T1000 (cell line): ENCODE measurements around the gene COMT.
A peak's percentile ranks its signal among the peaks of the same experiment; 100 is the strongest.
"Not testable (repeated sequence)": the region's sequence is repeated elsewhere in the genome, so short reads cannot be mapped to it uniquely, and the experiment has no call there.

ENCODE experiments used
- DNase-seq: peaks from one replicate; lab custom pipeline; 2025; ENCODE audit warnings: mixed read lengths; lab: John Stamatoyannopoulos, UW

Gene COMT

DNA sequence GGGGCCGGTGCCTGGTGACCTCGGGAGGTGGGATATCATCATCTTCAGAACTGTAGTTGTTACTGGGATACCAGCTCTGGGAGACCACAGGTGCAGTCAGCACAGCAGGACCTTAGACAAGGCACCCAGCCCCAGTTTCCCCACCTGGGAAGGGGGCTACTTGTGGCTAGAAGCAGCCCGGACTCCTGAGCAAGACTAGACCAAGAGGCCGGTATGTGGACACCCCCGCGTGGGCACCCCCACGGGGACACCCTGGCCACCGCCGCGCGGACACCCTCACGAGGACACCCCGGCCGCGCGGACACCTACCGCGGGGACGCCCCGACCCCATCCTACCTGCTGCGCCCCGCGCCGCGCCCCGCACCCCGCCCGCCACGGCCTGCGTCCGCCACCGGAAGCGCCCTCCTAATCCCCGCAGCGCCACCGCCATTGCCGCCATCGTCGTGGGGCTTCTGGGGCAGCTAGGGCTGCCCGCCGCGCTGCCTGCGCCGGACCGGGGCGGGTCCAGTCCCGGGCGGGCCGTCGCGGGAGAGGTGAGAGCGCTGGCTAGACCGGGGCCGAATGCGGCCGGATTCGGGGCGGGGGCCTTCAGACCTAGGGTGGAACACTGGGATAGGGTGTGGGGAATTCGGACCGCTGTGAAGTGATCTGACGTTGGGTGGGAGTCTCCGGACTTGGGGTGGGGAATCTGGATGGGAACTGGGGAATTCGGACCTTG lies at the start of gene COMT, which contains the start of gene TXNRD2:
TSS of gene COMT (plus strand) at position 408 of the 718 bp plus-strand sequence. CDS start 20,755 bp downstream, outside the sequence.
TSS of gene TXNRD2 (minus strand) at position 454 of the 718 bp plus-strand sequence. CDS start at position 439, 15 bp downstream.
- peak; percentile 35 for DNase-seq

DNA sequence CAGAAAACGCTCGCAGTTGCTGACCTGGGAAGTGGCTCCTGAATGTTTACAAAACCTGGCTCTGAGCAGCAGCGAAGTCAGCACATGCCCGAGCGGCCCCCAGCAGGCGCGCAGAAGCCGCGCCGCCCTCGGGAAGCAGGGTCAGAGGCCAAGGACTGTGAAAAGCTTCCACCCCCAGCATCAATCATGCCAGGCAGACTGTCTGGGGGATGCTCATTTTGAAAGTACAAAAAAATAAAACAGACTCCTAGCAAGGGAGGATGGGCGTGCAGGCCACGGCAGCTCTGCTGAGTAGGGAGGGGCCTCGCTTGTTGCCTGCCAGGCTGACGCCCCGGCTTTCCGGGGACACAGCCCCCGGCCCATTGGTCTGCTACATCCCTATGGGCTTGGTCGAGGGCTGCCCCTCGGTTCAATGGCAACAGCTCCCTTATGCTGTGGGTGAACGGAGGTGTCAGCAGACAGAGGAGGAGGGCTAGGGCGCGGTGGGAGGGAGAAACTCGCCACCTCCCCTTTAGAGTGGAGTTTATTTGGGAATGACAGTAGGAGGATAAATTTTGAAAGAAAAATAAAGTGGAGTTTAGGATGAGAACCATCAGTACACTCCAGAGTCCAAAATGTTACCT lies 49.2 kb upstream of the COMT start:
- no peak for DNase-seq

DNA sequence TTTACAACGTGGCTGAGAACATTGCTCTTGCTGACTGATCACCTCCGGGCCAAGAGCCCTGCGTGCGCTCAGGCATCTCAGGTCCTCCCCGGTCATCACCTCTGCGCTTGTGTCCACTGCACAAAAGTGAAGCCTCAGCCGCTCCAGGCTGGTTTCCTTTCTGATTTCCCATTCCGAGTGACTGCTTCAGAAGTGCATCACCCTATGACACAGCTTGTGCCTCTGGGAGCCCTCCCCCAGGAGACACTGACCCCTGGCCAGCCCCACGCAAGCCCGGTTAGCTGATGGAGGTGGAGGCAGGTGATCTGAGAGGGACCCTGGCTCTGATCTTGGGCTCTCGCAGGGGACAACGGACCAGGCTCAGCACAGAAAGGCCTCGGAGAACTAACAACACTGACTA lies 48.6 kb upstream of the COMT start:
- DNase-seq: no peak

DNA sequence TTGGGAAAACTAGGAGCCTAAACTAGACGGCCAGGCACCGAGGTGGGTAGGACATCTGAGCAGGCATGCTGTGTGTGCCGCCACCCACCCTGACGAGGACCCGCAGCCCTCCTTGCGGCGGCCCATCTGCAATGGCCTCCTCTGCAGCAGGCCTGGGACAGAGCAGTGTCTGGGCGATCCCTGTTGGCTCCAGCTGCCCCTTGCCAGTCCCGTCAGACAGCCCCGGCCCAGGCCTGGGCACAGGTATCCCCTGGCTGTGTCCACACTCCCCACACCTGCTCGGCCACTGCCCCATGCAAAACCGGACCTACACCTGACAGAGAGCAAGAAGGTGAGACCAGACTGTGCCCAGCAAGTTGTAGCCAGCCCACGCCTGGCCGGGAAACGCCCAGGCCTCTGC lies 48.2 kb upstream of the COMT start:
- DNase-seq: no peak

DNA sequence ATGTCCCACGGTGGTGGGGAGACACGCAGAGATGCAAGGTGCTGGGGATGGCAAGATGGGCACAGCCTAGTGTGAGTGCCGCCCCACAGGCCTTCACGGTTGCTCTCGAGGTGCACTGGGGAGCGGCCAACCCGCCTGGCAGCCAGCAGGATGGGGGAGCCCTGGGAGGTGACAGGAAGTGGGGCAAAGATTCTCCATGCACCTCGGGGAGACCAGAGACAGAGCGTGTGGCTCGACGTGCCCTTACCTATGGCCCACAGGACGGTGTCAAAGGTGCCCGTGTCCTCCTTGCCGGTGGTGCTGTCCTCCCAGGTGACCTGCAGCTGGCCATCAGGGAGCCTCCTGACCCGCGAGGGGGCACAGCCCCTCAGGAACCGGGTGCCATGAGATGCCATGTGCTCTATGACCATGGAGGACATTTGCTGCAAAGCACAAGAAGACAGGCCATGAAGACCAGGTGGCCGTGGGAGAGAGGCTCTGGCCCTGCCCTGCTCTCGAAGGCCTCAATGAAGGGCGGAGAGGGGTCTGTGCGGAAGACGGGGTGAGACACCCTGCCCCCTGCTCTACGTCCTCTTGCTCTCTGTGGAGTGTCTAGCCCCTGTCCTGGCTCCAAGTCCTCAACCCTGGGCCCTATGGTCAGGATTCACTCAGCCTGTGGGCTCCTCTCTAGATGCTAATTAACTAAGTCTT lies 46.3 kb upstream of the COMT start:
- no peak for DNase-seq

DNA sequence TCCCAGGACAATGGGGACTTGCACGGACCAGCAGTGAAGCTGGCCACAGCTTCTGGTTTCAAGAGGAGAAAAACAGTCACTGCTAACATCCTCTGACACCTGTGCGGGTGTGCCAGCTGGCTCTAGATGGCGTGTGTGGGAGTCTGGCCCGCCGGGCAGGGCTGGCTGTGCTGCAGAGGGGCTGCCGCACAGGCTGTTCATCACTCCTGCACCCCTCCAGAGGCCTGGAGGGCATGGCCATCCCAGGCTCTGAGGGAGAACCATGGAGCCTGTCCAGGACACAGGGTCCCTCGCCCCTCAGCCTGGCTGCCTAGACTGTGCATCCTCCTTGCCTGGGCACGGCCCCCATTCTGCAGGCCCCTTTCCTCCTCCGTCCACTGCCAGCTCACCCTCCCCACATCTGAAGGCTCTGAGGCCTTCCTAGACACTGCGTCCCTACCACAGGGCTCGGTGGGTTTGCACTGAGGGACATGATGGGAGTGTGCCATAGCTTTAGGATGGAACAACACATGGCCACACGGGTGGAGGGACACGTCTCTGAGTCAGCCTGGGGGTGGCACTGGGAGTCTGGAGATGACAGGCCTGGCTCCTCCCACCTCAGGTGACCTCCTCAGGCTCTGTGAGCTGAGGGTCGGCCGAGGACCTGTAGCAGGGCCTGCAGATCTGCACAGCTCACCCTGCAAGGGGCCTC lies 44.8 kb upstream of the COMT start:
- DNase-seq: no peak

DNA sequence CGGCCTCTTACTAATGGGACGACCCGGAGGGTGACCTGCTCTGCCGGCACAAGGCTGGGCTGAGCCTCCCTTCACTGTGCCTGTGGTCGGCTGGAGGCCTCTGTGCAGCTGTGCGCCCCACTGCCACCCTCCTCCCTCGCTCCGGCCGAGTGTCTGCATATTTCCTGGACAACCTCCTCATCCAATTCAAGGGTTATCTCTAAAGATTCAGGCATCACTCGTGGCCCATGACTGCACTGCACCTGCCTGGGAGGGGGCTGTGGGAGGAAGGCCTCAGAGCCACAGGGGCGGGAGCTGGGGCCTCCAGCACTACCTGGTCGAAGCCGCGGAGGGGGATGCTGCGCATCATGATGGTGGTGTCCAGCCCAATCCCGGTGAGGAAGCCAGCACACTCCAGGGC lies 43.8 kb upstream of the COMT start:
- no peak for DNase-seq

DNA sequence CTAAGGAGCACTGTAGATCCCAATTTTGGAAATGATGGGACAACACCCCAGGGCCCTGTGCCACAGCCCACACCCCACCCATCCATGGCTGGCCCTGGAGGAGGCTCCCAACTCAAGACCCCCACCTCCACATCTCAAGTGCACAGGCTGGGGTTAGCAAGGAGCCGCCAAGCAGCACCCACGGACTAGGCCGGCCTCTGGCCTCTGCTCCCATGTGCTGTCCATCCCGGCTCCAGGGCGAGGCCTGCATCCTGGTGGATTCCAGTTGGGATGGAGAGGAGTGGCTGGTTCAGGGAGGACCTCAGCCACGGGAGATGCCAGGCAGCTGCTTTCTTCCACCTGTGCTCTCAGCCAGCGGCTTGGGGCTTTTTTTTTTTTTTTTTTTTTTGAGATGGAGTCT lies 43.4 kb upstream of the COMT start:
- DNase-seq: no peak

DNA sequence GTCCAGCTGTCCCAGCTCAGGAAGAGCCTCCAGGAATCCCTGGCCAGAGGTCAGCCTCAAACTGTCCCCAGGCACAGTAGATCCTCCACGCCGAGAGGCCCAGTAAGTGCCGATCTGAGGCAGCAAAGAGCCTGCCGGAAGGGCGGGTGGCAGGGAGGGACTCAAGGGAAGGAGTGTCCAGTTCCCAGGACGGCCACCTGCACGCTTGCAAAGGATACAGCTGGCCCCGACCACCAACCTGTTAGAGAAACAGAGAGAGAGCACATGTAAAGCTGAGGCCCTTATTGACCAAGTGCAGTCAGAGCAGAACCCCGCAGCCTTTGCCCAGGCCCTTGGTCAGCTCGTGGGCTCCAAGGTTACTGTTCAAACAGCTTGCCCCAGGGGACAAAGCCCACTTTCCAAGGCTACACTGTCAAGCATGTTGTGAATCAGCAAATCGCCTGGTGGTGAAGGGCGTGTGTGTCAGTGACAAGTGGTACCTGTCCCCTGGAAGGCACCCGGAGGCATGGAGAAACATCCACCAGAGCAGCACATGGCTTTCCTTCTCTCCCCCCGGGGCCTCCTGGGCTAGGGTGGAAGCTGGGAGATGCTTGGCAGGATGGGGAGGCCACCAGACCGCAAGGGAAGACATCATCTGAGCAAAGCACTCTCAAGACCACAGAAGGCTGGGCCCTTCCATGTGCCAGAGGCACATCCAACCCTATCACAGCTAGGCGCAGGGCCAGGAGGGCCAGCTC lies 42.6 kb upstream of the COMT start:
- no peak for DNase-seq

DNA sequence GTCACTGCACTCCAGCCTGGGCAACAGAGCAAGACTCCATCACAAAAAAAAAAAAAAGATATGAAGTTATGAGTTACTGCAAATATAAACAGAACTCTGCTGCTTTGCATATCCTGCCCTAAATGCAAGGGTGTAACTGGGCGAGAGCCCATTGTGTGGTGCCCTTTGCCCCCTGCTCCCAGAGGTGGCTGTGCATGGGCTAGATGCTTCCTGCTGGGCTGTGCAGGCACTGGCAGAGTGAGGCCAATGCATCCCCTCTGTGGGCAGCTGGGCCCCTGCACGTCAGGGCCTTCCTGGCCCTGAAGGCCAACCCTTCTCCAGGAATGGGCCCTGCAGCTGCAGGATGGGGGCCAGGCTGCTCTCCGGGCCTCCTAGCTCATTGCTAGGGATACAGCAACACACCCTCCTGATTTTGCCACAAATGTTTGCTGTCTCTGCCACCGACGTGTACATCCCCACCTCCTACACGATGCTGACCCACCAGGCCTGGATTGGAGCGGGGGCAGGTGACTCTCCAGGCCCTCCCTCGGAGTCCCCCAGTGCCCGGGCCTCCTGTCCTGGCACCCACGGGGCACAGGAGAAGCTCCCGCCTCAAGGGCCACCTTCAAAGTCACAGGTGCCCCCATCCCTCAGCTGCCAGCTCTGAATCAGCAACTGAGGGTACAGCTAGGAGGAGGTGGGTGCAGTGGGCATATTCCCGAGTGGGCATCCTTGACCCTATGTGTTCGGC lies 40.7 kb upstream of the COMT start:
- no peak for DNase-seq

DNA sequence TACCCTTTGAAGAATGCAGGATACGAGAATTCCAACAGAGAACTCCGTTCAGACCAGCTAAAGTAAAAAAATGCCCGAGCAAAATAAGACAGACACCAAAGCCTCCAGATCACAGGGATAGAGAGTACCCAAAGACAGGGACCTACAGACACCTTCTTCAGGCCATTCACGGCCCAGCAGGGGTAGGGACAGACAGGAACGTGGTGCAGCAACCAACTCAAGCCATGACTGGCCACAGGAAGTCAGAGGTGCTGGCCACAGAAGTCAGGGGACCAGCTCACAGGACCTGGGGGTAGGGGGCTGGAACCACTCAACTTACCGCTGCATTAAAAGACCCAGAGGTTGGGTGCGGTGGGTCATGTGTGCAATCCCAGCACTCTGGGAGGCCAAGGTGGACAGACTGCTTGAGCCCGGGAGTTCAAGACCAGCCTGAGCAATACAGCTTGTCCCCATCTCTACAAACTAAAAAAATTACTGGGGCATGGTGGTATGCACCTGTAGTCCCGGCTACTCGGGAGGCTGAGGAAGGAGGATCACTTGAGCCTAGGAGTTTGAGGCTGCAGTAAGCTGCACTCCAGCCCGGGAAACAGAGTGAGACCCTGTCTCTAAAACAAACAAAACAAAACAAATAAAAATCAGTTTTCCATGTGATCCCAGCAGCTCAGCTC lies 39.9 kb upstream of the COMT start:
- no peak for DNase-seq

DNA sequence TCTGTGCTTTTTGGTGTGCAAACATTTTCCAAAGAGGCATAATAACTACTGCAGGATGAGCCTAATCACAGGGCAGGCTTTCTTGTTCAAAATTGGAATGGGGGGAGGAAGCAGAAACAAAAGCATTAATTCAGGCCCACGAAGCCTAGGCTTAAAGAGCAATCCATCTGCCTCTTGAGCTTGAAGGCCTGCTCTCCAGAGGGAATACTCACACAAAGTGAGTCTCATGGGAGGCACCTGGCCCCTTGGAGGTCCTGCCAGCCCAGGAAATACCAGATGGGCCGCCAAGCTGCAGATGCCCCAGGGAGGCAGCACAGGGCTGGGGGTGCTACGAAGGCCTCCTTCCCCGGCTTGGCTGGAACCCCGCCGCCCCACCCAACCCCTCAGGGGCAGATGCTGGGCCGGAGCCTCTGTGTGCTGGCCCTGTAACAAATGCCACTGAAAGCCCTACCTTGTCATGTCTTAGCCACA lies 39.3 kb upstream of the COMT start:
- DNase-seq: no peak

DNA sequence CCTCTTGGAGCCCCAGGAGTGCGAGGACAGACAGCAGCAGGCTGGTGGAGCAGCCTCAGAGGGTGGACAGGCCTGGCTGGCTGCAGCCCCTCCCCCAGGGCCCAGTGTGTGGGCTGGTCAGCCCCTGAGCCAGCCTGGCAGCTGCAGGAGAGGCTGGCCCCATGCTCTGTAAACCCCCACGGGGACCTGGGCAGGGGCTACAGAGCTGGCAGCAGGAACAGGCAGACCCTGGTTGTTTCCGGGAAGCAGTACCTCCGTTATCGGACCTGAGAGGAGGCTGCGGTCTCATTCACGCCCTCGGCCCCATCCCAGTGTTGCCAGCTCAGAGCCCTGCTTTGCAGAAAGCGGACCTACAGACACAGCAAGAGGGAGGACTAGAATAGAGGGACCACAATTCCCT lies 38.5 kb upstream of the COMT start:
- no peak for DNase-seq

DNA sequence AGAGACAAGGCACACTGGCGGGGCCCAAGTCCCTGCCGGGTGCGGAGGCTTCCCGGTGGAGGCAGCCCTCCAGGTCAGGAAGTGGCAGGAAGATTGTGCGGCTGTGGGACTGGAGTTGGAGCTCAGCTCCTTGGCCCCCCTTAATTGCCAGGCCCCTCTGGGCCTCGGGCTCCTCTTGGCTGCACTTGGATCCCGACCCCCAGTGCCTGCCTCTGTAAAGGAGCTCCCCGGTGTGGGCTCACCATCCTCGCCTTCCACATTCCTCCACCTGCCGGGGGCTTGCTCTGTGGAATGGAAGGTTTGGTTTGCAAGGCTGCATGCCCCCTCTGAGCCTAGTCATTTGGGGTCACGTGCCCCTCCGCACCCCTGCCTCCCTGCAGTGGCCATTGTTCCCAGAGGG lies 38.1 kb upstream of the COMT start:
- DNase-seq: no peak

DNA sequence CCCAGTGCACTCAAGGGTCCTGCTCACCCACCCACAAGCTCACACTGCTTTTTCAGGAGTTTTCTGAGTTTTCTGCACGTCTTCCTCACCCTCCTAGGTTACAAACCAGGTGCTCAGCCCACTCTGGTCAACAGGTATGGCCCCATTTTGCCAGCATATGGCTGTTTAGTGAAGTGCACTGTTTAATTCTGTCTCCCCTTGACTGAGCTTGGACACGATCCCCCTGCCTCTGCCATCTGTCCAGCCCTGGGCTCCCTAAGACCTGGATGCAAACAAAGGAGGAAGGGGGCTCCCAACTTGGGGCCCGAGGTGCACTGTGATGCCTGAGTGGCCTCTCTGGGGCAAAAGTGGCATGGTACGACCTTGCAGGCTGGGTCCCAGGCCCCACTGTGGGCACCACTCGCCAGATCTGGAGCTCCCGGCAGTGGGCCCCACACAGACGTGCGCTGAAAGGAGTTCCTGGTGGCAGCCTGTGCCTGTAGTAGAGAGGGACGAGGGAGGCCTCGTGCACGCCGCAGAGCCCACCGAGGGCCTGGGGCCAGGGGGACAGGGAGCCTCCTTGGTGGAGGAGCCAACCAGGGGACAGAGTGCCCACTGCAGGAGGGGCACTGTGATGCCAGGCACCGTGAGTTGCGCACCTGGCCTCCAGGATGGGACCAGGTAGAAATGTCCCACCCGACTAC lies 37.3 kb upstream of the COMT start:
- DNase-seq: no peak

DNA sequence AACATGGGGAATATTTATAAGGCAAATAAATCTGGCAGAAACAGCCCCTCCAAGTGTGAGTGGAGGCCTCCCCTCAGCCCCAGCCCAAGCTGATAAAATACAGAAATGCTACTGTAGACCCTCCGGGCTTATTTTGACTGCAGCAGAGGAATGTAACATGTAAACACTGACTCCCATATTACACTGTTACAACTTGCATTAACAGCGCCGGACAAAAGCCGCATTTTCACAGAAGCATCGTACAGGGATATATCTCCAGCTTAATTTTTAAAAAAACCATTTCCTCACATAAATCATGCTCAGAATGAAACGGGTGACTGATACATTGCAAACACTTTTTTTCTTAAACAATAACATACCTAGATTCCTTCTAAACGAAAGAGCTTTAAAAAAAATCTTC lies 36.6 kb upstream of the COMT start:
- DNase-seq: no peak

DNA sequence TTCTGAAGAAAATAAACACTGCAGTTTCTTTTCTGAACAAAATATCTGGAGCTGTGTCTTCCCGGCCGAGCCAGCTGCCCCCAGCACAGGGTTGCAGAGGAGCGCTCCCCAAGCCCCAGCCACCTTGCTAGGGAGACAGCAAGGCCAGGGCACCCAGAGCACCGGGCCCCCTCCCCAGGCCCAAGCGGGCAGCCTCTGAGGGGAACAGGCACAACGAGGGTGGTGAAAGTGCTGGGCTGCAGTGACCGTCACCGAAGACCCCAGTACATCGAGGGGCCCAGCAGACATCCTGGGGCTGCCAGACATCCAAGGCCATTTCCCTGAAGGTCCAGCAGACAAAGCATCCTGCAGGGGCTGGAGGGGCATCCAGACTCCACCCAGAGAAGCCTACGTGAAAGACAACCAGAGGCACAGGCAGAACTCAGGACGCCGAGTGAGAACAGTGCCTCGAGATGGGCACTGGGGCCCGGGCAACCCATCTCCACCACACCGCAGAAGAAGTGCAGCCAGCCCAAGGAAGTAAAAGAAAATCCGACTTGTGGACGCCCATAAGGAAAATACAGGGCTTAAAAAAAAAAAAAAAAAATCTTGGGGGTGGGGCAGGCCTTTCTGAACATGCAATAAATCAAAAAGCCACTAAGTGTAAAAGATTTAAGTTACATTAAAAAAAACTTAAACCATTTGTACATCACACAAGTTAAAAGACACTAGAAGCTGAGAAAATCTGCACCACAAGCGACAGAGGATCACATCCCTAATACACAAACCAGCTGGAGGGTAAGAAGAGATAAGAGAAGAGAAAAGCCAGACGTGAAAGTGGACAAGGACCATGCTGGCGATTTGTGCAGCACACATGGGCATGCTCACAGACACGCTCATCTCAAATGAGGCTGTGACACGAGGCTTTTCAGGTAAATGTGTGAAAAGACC lies 36.0 kb upstream of the COMT start:
- DNase-seq: no peak

DNA sequence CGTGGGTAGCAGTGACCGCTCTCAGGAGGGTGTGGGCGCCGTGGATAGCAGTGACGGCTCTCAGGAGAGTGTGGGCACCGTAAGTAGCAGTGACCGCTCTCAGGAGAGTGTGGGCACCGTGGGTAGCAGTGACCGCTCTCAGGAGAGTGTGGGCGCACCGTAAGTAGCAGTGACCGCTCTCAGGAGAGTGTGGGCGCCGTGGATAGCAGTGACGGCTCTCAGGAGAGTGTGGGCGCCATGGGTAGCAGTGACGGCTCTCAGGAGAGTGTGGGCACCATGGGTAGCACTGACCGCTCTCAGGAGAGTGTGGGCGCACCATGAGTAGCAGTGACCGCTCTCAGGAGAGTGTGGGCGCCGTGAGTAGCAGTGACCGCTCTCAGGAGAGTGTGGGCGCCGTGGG lies 34.7 kb upstream of the COMT start:
- DNase-seq: not testable (repeated sequence)

DNA sequence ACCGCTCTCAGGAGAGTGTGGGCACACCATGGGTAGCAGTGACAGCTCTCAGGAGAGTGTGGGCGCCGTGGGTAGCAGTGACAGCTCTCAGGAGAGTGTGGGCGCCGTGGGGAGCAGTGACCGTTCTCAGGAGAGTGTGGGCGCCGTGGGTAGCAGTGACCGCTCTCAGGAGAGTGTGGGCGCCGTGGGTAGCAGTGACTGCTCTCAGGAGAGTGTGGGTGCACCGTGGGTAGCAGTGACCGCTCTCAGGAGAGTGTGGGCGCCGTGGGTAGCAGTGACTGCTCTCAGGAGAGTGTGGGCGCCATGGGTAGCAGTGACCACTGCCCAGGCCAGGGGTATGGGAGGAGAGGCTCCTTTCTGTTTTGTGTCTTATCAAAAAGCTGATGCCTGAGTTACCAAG lies 33.7 kb upstream of the COMT start:
- not testable (repeated sequence) for DNase-seq
